Endothelial cell of umbilical vein (primary cell): ENCODE results near the gene CAPN1. TPM values are rescaled to one million over a fixed set of nuclear protein-coding genes. Genes with fewer than 3 reads are reported as not detected.

Source experiments
- BruUV-seq: library from RNA; stranded (reverse); fragments of 400-500 nt; replicated peaks from 2 replicates; lab custom pipeline; 2021; lab: Mats Ljungman, UMichigan
- CTCF ChIA-PET: fragments of 300-600, 350-600 bp; sonication (Branson Sonifier 250); formaldehyde crosslinking; loops from one replicate; lab custom pipeline; 2021; ENCODE audit warnings: antibody characterized with exemption, inconsistent platforms; lab: Charles Lee
- POLR2A ChIA-PET: fragments of 300-600, 350-600 bp; sonication (Branson Sonifier 250); formaldehyde crosslinking; loops from one replicate; lab custom pipeline; 2021; ENCODE audit warnings: antibody characterized with exemption, inconsistent platforms; lab: Charles Lee
- DNase-seq: peaks from one replicate; pipeline ENCODE4 v3.0.0-alpha.2; 2011; ENCODE audit warnings: low read depth, low spot score
- FAIRE-seq: peaks from 2 replicates; lab custom pipeline; 2011; peaks lifted over from hg19 to GRCh38; lab: Jason Lieb, UNC
- H2AFZ ChIP-seq: 2 replicates; pipeline ENCODE4 v1.6.0; 2012; ENCODE audit warnings: low read depth, low read length, control low read depth, inconsistent platforms
- H3K27ac ChIP-seq: 2 replicates; pipeline ENCODE4 v1.5.1; 2011; ENCODE audit warnings: low read depth, mild to moderate bottlenecking, control low read depth, low read length, moderate library complexity; ENCODE audit not compliant: insufficient read depth
- H3K27me3 ChIP-seq, 2 experiments: 2 replicates each; pipeline versions ENCODE4 v1.6.0 to v1.6.1; 2011; ENCODE audit warnings: low read length in 2 of 2, mixed read lengths in 1 of 2; ENCODE audit not compliant: control insufficient read depth in 2 of 2, insufficient read depth in 2 of 2
- H3K36me3 ChIP-seq, 2 experiments: 2 replicates in 1 of 2; 3 replicates in 1 of 2; pipeline ENCODE4 v1.5.1; 2011; ENCODE audit warnings: low read length in 2 of 2, mild to moderate bottlenecking in 1 of 2, moderate library complexity in 1 of 2; ENCODE audit not compliant: control insufficient read depth in 2 of 2, insufficient read depth in 2 of 2; ENCODE audit errors: extremely low read depth in 1 of 2
- H3K4me1 ChIP-seq: 3 replicates; pipeline ENCODE4 v1.5.1; 2011; ENCODE audit warnings: mild to moderate bottlenecking, low read length; ENCODE audit not compliant: control insufficient read depth, insufficient read depth; ENCODE audit errors: extremely low read depth
- H3K4me2 ChIP-seq: 2 replicates; pipeline ENCODE4 v1.6.1; 2011; ENCODE audit warnings: low read length, control low read depth, mixed read lengths; ENCODE audit not compliant: insufficient read depth
- H3K4me3 ChIP-seq, 3 experiments: fragments of 200-600 bp in 1 of 3; sonication (generic), shearing (Covaris generic) in 1 of 3; replicated peaks in 1 of 3; 2 replicates each; pipeline ENCODE4 v1.5.1; 2011 to 2016; ENCODE audit warnings: control low read depth in 3 of 3, low read length in 3 of 3, mild to moderate bottlenecking in 2 of 3, inconsistent platforms in 1 of 3, low read depth in 1 of 3, moderate library complexity in 1 of 3; ENCODE audit not compliant: insufficient read depth in 1 of 3
- H3K79me2 ChIP-seq: 2 replicates; pipeline ENCODE4 v1.6.0; 2012; ENCODE audit warnings: low read length, inconsistent platforms; ENCODE audit not compliant: control insufficient read depth, insufficient read depth
- H3K9ac ChIP-seq: replicated peaks from 2 replicates; pipeline ENCODE3; 2011; ENCODE audit warnings: low read length, control low read depth; ENCODE audit not compliant: insufficient read depth; ENCODE audit errors: extremely low read depth
- H3K9me1 ChIP-seq: replicated peaks from 3 replicates; pipeline ENCODE4 v1.6.0; 2011; ENCODE audit warnings: mild to moderate bottlenecking, low read length; ENCODE audit not compliant: control insufficient read depth, insufficient read depth; ENCODE audit errors: extremely low read depth
- H3K9me3 ChIP-seq: replicated peaks from 2 replicates; pipeline ENCODE4 v1.5.1; 2012; ENCODE audit warnings: low read length, inconsistent platforms; ENCODE audit not compliant: control insufficient read depth, insufficient read depth
- H4K20me1 ChIP-seq: replicated peaks from 2 replicates; pipeline ENCODE3; 2011; ENCODE audit warnings: mild to moderate bottlenecking, low read length; ENCODE audit not compliant: control insufficient read depth, insufficient read depth; ENCODE audit errors: extremely low read depth
- CTCF ChIP-seq, 2 donors: IDR thresholded peaks; 1 replicate in 1 of 2; 2 replicates in 1 of 2; pipeline ENCODE4 v1.5.1; 2011; ENCODE audit warnings: low read length in 2 of 2, mild to moderate bottlenecking in 2 of 2, moderate library complexity in 2 of 2, control low read depth in 1 of 2, inconsistent platforms in 1 of 2, low read depth in 1 of 2; ENCODE audit not compliant: insufficient read depth in 1 of 2; ENCODE audit errors: extremely low read depth in 1 of 2
- EZH2 ChIP-seq: IDR thresholded peaks from 2 replicates; pipeline ENCODE4 v1.6.1; 2012; ENCODE audit warnings: borderline replicate concordance, low read depth, mild to moderate bottlenecking, moderate library complexity, low read length, inconsistent platforms; ENCODE audit not compliant: severe bottlenecking
- FOS ChIP-seq: IDR thresholded peaks from 2 replicates; pipeline ENCODE4 v1.6.1; 2011; ENCODE audit warnings: mild to moderate bottlenecking, low read length, moderate library complexity, borderline replicate concordance; ENCODE audit not compliant: insufficient read depth
- GATA2 ChIP-seq: IDR thresholded peaks from 2 replicates; pipeline ENCODE4 v1.7.0; 2011; ENCODE audit warnings: low read depth, mild to moderate bottlenecking, moderate library complexity, mixed read lengths, low read length; ENCODE audit not compliant: insufficient read length, insufficient read depth
- JUN ChIP-seq: IDR thresholded peaks from 2 replicates; pipeline ENCODE4 v1.6.1; 2011; ENCODE audit warnings: borderline replicate concordance, low read depth; ENCODE audit not compliant: insufficient read length, insufficient read depth
- MAX ChIP-seq: IDR thresholded peaks from 2 replicates; pipeline ENCODE4 v1.6.1; 2011; ENCODE audit not compliant: insufficient read depth, insufficient read length
- MYC ChIP-seq: IDR thresholded peaks from one replicate; pipeline ENCODE4 v1.6.1; 2011; ENCODE audit warnings: mild to moderate bottlenecking, low read depth, low read length
- POLR2A ChIP-seq: IDR thresholded peaks from 2 replicates; pipeline ENCODE4 v1.6.1; 2012; ENCODE audit warnings: low read depth, mild to moderate bottlenecking, control low read depth, low read length
- POLR2AphosphoS5 ChIP-seq: IDR thresholded peaks from 2 replicates; pipeline ENCODE4 v1.6.1; 2012; ENCODE audit warnings: low read depth, mild to moderate bottlenecking, control low read depth, low read length, moderate library complexity; ENCODE audit not compliant: insufficient read depth
- dilution Hi-C: fragments of 300-500 bp; cut with MboI; formaldehyde crosslinking; loops from one replicate; pipeline ENCODE4 v1.15.0; 2019; ENCODE audit warnings: low sequenced_read_pairs; ENCODE audit not compliant: extremely low pct_ligation_motif_present
- intact Hi-C: fragments of 100-400 bp; cut with micrococcal nuclease; formaldehyde crosslinking; loops from one replicate; pipeline ENCODE4 v1.10.0; 2022
- polyA plus RNA-seq, 4 experiments: library from polyadenylated mRNA; depleted of rRNA in 3 of 4; stranded (reverse) in 3 of 4; unstranded in 1 of 4; fragments of >200 nt; gene quantifications; 2 replicates each; pipeline versions ENCODE4 v1.2.1 to v1.2.3, GENCODE V29; 2011 to 2012; ENCODE audit warnings: missing spikeins in 1 of 4
- total RNA-seq: library from RNA; stranded (reverse); gene quantifications from 2 replicates; pipeline ENCODE4 v1.2.3, GENCODE V29; 2021

The CAPN1 gene
- total and polyA plus RNA-seq, 2 donors (not counting 3 experiments of a cell fraction or from before 2014, with no cell fraction given): 217 to 218 TPM

DNA sequence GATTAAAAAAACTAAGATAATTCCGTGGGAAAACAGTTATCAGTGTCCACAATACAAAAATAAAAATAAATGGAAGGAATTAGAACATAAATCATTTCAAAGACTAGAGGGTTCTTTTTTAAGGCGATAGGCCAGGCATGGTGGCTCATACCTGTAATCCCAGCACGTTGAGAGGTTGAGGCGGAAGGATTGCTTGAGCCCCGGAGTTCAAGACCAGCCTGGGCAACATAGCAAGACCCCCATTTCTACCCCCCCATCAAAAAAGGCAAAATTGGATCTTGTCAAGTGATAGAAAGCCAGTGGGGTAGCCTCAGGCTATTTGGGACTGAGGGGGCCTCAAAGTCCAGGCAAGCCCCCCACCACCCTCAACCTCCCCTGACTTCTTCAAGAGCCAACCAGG is 59.4 kb downstream of the CAPN1 start:
- intact Hi-C loops: no loop called here
- no peaks in the 10 kb centered on the region for H3K36me3 ChIP-seq

GRCh38 chr11:65241692-65242091 is 60.0 kb downstream of the CAPN1 start:
- ChIA-PET CTCF (no interaction called here), POLR2A (no interaction called here)
- H3K4me1 ChIP-seq: no peaks in the 10 kb centered on the region
- H3K4me2 ChIP-seq: no peak overlapping the region
- DNase-seq (no peak), FAIRE-seq (no peak)
- no peak overlapping the region for H3K9ac ChIP-seq
- no peak overlapping the region for H3K4me3 ChIP-seq
- dilution Hi-C loops (no loop called here), intact Hi-C loops (no loop called here)
- no peak for TF ChIP-seq MAX
- TF ChIP-seq POLR2AphosphoS5: no peak
- TF ChIP-seq CTCF (IDR thresholded peaks at IDR 0.05; ENCODE audit: extremely low read depth in 1 of 2, insufficient read depth in 1 of 2, low read depth in 1 of 2, low read length in 2 of 2): no peak
- TF ChIP-seq EZH2: no peak
- no peak for TF ChIP-seq GATA2
- TF ChIP-seq FOS: no peak
- no peak for TF ChIP-seq JUN
- TF ChIP-seq POLR2A: no peak
- no peak for TF ChIP-seq MYC
- BruUV-seq: no TSS peak
- H3K9me1 ChIP-seq: no peaks in the 10 kb centered on the region
- H3K27me3 ChIP-seq: no peaks in the 10 kb centered on the region
- H3K27ac ChIP-seq: no peak overlapping the region
- no peaks in the 10 kb centered on the region for H3K79me2 ChIP-seq
- H3K9me3 ChIP-seq: no peaks in the 10 kb centered on the region
- no peaks in the 10 kb centered on the region for H4K20me1 ChIP-seq
- no peaks in the 10 kb centered on the region for H3K36me3 ChIP-seq
- H2AFZ ChIP-seq: no peak overlapping the region

More for the DNA sequence above, 59.4 kb downstream of the CAPN1 start:
- H3K9me1 ChIP-seq: no peaks in the 10 kb centered on the region
- TF ChIP-seq CTCF (IDR thresholded peaks at IDR 0.05; ENCODE audit: extremely low read depth in 1 of 2, insufficient read depth in 1 of 2, low read depth in 1 of 2, low read length in 2 of 2): no peak
- TF ChIP-seq POLR2AphosphoS5: no peak
- H3K9me3 ChIP-seq: no peaks in the 10 kb centered on the region
- no peak overlapping the region for H3K4me2 ChIP-seq
- no peak overlapping the region for H3K4me3 ChIP-seq
- no TSS peak for BruUV-seq
- H3K27ac ChIP-seq: no peak overlapping the region
- dilution Hi-C loops: no loop called here
- H3K79me2 ChIP-seq: no peaks in the 10 kb centered on the region
- no peak overlapping the region for H2AFZ ChIP-seq
- DNase-seq (no peak), FAIRE-seq (no peak)
- ChIA-PET POLR2A (no interaction called here), CTCF (interaction anchor here (1.0 kb wide), 1 partner anchor 16 kb away, joined by 3 read pairs; no protein-coding TSS in a partner anchor)
- no peak overlapping the region for H3K9ac ChIP-seq
- no peaks in the 10 kb centered on the region for H4K20me1 ChIP-seq
- no peaks in the 10 kb centered on the region for H3K4me1 ChIP-seq
- H3K27me3 ChIP-seq: no peaks in the 10 kb centered on the region
